ENCODE measurements around the gene PLXNA4.
"Not testable (repeated sequence)": the region's sequence is repeated elsewhere in the genome, so short reads cannot be mapped to it uniquely, and the experiment has no call there.

Gene PLXNA4

DNA sequence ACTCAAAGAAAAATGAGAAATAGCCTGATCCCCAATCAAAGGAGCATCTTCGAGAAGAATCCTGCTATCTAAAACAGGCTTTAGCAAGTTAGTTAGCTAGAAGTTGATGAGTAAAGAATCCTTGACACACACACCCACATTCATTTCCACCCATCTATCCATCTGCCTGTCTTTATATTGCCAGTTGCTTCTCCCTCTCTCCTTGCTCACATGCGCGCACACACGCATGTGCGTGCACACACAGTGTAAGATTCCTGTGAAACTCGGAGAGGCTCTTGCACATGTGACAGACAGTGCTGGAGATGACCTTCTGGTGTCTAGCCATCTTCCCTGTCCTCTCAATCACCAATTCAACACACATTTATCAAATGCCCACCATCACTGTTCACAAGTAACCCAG, 393.3 kb downstream of the PLXNA4 start:
- TF ChIP-seq, protein P1, sequence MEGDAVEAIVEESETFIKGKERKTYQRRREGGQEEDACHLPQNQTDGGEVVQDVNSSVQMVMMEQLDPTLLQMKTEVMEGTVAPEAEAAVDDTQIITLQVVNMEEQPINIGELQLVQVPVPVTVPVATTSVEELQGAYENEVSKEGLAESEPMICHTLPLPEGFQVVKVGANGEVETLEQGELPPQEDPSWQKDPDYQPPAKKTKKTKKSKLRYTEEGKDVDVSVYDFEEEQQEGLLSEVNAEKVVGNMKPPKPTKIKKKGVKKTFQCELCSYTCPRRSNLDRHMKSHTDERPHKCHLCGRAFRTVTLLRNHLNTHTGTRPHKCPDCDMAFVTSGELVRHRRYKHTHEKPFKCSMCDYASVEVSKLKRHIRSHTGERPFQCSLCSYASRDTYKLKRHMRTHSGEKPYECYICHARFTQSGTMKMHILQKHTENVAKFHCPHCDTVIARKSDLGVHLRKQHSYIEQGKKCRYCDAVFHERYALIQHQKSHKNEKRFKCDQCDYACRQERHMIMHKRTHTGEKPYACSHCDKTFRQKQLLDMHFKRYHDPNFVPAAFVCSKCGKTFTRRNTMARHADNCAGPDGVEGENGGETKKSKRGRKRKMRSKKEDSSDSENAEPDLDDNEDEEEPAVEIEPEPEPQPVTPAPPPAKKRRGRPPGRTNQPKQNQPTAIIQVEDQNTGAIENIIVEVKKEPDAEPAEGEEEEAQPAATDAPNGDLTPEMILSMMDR (IDR thresholded peaks at IDR 0.05; ENCODE audit: borderline replicate concordance, control extremely low read depth, extremely low read depth, insufficient read depth, missing control alignments): no peak
- in situ Hi-C loops (cut with MboI; ENCODE audit: low sequenced_read_pairs, unreplicated experiment): no loop called here
- no peak for DNase-seq (ENCODE audit: low spot score)

DNA sequence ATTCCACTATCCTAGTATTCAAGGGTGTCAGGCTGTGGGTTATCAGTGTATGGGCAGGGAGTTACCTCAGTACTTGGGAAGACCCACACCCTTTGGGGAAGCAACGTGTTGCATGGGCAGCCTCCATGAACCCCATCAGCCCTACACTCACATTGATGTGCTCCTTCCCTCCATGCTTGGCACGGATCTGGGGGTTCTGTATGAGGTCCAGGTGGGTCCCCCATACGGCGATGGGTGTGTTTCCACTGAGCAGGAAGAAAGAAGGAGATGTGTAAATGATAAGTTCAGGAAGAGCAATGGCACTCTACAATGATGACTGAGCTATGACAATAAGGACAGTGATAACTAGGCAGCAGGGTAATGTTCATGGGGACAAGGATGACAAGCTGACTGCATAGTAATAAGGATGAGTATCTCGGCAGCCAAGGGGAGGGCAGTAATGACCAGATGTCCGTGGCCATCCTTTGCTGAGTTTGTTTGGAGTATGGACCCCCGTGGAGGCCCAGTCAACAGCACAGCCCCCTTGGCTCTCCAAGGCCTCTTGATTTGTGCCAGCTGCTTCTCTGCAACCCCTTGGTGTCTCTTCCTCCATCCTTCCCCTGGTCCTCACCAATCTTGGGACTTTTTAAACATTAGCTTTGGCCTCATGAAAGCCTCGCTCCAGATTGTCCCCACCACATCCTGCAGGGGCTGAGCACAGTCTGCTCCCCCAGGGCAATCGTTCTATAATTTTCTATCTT, 394.2 kb downstream of the PLXNA4 start:
- TF ChIP-seq, protein P1 (IDR thresholded peaks at IDR 0.05; ENCODE audit: borderline replicate concordance, control extremely low read depth, extremely low read depth, insufficient read depth, missing control alignments): no peak
- no peak for DNase-seq (ENCODE audit: low spot score)
- in situ Hi-C loops (cut with MboI; ENCODE audit: low sequenced_read_pairs, unreplicated experiment): no loop called here

DNA sequence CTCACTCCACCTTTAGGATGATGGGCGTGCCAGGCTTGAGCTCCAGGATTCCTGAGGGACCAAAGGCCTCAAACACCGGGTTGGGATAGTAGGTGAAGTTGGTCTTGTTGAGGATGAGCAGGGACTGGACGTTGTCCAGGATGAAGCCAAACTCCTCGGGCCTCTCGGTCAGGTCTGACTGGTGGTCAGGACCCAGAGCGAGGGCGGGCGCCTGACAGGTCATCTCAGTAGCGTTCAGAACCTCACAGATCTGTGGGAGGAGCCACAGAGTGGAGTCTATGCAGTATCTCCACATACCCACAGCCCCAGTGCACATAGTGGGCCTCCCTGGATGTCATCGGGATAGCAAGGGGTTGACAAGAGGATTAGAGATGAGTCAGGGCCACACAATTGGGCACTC, 394.9 kb downstream of the PLXNA4 start:
- in situ Hi-C loops (cut with MboI; ENCODE audit: low sequenced_read_pairs, unreplicated experiment): no loop called here
- no peak for DNase-seq (ENCODE audit: low spot score)
- TF ChIP-seq, protein P1 (IDR thresholded peaks at IDR 0.05; ENCODE audit: borderline replicate concordance, control extremely low read depth, extremely low read depth, insufficient read depth, missing control alignments): no peak

DNA sequence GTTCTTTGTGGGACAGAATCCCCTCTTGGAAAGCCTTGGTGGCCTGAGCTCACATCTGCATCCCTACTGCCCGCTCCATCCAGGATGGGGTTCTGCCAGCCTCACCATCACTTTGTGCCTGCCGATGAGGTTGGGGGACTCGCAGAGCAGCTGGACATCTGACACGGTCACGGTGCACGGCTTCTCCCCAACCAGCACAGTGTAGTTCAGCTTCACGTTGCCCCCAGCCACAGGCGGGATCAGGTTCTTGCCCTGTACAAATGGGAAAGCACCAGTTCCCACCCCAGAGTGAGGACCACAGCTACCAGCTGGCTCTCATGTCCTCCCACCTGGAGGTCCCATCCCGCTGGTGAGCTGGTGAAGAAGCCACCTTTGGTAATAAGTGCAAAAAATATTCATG, 395.8 kb downstream of the PLXNA4 start:
- TF ChIP-seq, protein P1 (IDR thresholded peaks at IDR 0.05; ENCODE audit: borderline replicate concordance, control extremely low read depth, extremely low read depth, insufficient read depth, missing control alignments): no peak
- in situ Hi-C loops (cut with MboI; ENCODE audit: low sequenced_read_pairs, unreplicated experiment): no loop called here
- no peak for DNase-seq (ENCODE audit: low spot score)

DNA sequence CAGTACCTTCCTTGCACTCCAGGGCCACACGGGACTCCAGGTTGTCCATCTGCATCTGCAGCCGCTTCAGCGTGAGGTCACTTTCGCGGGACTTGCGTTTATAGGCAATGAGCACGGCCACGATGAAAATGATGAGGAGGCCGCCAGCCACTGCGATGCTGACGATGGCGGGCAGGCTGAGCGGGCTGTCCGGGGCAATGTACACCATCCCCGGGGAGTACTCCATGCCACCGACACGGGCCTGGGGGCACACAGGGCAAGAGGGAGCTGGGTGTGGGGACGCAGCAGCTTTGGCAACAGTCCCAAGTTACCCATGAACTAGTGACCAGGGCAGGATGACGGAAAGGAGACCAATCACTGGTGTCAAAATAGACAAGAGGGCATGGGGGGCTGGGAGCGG, 396.6 kb downstream of the PLXNA4 start:
- TF ChIP-seq, protein P1 (IDR thresholded peaks at IDR 0.05; ENCODE audit: borderline replicate concordance, control extremely low read depth, extremely low read depth, insufficient read depth, missing control alignments): no peak
- DNase-seq (ENCODE audit: low spot score): no peak
- in situ Hi-C loops (cut with MboI; ENCODE audit: low sequenced_read_pairs, unreplicated experiment): no loop called here

DNA sequence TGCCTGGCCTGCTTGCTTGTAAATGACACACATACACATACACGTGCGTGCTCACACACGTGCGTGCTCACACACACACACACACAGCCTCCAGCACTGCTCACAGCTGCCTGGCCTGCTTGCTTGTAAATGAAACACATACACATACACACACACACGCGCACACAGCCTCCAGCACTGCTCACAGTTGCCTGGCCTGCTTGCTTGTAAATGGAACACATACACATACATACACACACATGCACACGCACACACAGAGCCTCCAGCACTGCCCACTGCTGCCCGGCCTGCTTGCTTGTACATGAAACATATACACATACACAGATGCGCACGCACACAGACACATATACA, 397.2 kb downstream of the PLXNA4 start:
- TF ChIP-seq, protein P1 (IDR thresholded peaks at IDR 0.05; ENCODE audit: borderline replicate concordance, control extremely low read depth, extremely low read depth, insufficient read depth, missing control alignments): no peak
- in situ Hi-C loops (cut with MboI; ENCODE audit: low sequenced_read_pairs, unreplicated experiment): no loop called here
- no peak for DNase-seq (ENCODE audit: low spot score)

DNA sequence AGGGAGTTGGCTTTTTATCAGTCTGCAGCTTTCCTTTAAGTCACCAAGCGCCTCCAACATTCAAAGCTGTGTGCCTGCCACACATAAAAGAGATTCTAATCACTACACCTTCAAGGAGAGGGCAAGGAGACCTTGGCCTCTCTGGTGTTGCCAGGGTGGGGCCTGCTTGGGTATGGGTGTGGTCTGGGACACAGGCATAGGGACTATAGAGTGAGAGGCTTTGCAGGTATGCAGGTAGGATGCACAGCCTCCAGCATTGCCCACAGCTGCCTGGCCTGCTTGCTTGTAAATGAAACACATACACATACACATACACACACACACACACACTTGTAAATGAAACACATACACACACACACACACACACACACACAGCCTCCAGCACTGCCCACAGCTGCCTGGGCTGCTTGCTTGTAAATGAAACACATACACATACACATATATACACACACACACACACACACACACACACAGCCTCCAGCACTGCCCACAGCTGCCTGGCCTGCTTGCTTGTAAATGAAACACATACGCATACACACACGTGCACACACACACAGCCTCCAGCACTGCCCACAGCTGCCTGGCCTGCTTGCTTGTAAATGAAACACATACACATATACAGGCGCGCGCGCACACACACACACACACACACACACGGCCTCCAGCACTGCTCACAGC, 397.7 kb downstream of the PLXNA4 start:
- DNase-seq (ENCODE audit: low spot score); in situ Hi-C loops (cut with MboI; ENCODE audit: low sequenced_read_pairs, unreplicated experiment): not testable (repeated sequence)

Measured in GM13976 (cell line).